Stomach (tissue), 4 donors: ENCODE measurements around the gene PPM1L.

ENCODE experiments used
- CTCF ChIP-seq, 7 experiments: fragments of 450-650 bp in 4 of 7; fragments of 200-600 bp in 3 of 7; sonication (generic) in 3 of 7; IDR thresholded peaks; one replicate each; pipeline ENCODE4 v1.5.1; 2016 to 2019; ENCODE audit warnings: antibody characterized with exemption in 7 of 7, control low read depth in 2 of 7, mild to moderate bottlenecking in 1 of 7
- EP300 ChIP-seq: sonication (generic); formaldehyde crosslinking; IDR thresholded peaks from one replicate; pipeline ENCODE4 v1.6.1; 2017; ENCODE audit warnings: antibody characterized with exemption
- POLR2A ChIP-seq, 4 donors: fragments of 450-650 bp; IDR thresholded peaks; one replicate each; pipeline ENCODE4 v1.6.1; 2016; ENCODE audit warnings: antibody characterized with exemption in 4 of 4, control low read depth in 2 of 4, mild to moderate bottlenecking in 1 of 4, moderate library complexity in 1 of 4
- POLR2AphosphoS5 ChIP-seq, 3 donors: sonication (generic); formaldehyde crosslinking; IDR thresholded peaks; one replicate each; pipeline ENCODE4 v1.6.1; 2016; ENCODE audit warnings: antibody characterized with exemption in 3 of 3

- no peak for TF ChIP-seq CTCF (IDR thresholded peaks at IDR 0.05)
- no peak for TF ChIP-seq POLR2AphosphoS5 (IDR thresholded peaks at IDR 0.05)
- no peak for TF ChIP-seq POLR2A (IDR thresholded peaks at IDR 0.05)
- TF ChIP-seq EP300, result no peak
These were observed 315.1 kb downstream of the PPM1L start for GRCh38 chr3:161070980-161071663.
